Measurements from ENCODE around the gene CDH2.

Gene CDH2

DNA sequence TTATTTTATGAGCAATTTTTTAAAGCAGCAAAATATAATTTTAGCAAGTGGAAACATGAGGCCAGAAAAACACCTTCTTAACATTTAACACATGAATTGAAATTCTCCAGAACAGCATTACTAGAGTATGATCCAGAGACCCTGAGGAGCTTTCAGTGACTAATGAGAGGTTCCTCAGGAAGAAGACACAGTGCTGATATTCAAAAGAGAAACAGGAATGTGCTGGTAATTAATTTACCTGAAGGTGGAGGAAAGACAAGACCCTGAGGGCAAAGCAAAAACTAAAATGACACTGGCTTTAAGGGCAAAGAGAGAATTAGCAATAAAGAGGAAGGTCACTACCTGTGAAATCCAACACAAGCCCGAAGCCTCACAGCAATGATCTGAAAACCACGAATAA, 97.0 kb downstream of the CDH2 start:
- DNase-seq: no peak

DNA sequence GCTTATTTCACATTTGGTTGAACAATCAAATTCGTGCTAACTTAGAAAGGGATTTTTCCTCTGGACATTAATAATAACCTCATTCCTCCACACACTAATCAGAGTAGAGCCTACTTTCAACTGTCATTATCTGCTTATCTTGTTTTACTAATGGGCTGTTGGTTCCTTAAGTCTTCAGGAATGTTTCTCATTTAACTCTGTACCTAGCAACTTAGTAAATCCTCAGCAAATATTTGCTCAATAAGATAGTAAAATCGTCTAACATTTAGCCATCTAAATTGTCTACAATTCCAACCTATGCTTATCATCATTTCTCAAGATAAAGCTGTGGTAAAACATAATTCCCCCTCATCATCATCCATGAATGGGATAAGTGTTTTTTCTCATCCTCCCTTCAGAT, 98.1 kb downstream of the CDH2 start:
- no peak for DNase-seq

DNA sequence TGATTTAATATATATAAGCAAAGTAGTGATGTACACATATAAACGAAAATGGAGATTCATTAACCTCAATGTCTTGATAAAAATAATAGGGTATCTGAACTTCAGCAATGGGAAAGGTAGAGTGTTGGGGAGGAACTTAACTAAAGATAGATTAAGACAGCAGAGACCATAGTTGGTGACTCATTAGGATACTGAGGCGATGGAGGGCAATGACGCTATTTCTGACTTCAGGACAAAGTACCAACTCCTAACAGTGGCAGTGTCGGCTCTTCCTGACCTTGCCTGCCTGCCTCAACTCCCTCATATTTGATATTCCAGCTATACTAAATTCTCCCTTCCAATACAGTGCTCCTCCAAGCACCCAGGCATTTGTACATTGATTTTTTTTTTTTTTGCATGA, 98.6 kb downstream of the CDH2 start:
- DNase-seq: no peak

DNA sequence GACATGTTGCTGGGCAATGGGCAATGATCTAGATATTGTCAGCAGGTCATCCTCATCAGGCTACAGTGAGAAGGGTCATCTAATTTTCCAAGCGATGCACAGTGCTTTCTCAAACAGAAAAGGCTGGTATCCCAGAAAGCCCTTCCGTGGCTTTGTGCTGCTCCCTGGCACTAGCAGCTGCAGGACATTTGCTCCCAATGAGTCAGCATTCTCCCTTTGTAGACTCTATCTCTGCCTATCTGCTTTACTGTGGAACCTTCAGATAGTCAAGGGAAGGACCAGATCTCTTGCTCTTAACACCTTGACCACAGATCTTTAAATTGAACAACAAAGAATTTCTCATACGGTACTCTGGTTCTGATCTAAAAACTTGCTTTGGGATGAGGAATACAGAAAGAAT, 101.4 kb downstream of the CDH2 start:
- no peak for DNase-seq

DNA sequence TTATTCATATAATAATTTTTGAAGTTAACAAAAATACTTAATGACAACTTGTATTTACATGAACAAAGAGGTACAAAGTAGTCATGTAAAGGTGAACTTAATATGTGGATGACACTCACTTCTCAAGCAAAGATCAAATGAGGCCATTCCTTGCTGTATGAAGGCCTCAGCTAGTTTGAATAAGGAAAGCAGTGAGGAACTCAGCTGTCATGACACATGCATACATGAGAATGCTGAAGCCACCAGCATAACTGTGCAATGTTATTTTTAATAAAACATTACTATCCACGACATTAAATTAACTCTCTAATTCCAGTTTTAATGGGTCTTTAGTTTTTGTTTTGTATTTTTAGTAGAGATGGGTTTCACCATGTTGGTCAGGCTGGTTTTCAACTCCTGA, 102.9 kb downstream of the CDH2 start:
- no peak for DNase-seq

DNA sequence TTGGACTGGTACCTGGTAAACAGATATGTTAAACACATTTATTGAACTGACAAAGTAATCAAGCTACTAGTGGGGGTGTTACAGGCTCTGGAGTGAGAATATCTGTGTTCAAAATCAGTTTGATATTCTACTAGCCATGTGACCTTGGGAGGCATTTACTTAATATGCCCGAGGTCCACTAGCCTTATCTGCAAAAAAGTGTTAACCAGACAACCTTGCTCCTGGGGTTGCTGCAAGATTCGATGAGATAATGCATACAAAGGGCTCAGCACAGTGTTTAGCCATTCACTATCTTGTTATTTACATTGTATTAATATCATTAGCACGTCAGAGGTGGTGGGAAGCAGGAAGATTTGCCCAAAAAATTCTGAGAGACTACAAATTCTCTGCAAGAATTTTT, 103.3 kb downstream of the CDH2 start:
- DNase-seq: no peak

DNA sequence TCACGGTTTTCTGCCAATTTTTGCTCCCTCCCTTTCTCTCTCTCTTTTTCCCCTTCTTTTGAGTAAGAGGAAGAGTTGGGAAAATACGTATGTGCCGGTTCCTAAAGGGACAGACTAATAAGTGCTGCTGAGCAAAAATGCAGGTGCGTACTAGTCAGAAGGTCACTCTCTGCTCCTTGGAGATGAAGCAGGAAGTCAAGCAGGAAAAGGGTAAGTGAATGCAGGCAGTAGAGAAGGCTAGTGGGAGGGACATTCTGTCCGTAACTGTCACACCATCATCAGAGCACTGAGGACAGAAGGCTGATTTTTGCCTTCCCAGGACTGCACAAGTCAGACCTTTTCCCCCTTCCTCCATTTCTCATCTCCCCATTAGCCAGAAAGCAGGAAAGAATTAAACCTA, 105.7 kb downstream of the CDH2 start:
- no peak for DNase-seq

DNA sequence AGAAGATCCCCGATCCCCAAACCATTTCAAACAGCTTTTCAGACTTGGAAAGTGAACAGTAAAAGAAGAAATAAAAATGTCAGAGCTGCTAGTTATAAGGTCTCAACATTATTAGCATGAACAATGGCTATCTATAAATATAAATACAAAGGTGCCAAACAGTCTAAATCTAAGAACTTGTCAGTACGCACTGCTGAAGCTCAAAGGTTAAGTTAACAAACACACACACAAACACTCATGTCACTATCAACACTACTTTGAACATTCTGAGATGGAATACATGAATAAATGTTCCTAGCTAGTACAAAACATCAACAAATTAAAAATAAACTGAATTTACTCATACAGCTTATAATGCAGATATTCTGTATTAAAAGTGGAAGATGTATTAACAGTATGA, 108.7 kb downstream of the CDH2 start:
- no peak for DNase-seq

DNA sequence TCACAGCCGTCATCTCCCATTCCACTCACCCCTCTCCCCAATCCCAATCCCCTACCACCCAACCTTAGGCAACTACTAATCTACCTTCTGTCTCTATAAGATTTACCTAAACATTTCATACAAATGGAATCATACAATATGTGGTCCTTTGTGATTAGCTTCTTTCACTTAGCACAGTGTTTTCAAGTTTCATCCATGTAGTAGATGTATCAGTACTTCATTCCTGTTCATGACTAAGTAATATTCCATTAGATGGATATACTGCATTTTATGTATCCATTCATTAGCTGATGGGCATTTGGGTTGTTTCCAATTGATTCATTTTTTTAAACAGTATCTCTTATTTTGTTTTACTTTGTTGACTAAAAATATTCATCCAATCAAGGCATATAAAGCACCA, 109.6 kb downstream of the CDH2 start:
- no peak for DNase-seq

DNA sequence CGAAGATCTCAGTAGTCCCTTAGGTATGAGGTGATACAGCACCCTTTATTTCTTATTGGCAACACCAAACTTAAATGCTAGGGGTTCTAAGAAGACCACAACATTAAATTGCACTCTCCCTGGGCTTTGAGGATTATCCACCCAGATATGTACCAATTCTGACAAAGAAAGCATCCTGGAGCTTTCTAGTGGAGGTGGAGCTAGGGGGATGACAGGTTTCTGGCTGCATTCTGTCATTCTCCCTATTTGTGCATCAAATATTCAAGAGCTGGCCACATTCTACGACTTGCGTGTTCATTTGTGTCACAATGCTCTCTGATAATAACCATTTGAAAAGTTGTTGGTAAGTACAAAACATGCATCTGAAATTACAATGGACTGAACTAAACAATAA, 111.1 kb downstream of the CDH2 start:
- DNase-seq: no peak

DNA sequence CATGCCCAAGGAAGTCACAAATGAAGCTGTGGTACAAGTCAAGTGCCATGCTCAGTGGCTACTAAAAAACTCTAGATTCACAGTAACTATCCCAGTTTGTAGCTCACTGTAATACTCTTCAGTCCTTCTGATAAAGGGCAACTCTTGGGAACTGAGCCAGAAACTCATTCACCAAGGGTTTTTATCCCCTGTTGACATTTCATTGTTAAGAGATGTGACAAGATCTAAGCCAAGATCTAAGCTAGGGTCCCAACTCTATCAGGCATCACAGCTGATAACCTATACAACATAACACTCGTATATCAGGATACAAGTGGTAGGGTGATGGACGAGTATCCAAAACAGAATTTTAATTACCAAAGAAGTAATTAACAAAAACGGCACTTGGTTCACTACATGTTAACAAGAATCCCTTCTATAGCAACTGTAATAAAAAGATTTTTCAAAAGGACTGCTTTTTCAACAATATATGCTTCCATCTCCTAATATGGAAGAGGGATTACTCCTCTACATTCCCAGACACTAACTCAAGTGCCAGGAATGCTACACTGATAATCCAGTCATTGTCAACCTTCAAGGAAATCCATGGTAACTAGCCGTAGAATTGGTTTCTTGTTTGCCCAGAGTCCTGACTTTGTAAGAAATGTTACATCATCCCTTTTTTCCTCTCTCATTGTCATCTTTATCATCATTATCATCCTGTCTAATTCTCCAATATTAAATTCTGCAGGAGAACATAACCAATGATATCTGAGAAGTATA, 111.7 kb downstream of the CDH2 start:
- no peak for DNase-seq

DNA sequence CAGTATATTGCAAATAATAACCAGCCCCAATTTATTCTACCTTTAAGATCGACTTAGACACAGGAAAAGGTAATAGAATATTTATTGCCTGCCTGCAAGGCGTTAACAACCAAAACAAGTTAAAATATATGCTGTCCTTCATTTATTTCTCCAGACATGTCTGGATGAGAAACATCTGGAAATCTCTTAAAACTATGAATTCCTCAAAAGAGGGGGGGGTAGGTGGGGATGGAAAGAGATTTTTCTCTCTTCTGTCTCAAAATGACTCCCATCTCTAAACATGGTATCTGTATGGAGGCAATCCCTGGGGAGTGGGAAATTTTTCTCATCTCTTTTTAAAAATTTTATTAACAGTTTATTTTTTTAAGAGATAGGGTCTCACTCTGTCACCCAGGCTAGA, 113.0 kb downstream of the CDH2 start:
- DNase-seq: no peak

DNA sequence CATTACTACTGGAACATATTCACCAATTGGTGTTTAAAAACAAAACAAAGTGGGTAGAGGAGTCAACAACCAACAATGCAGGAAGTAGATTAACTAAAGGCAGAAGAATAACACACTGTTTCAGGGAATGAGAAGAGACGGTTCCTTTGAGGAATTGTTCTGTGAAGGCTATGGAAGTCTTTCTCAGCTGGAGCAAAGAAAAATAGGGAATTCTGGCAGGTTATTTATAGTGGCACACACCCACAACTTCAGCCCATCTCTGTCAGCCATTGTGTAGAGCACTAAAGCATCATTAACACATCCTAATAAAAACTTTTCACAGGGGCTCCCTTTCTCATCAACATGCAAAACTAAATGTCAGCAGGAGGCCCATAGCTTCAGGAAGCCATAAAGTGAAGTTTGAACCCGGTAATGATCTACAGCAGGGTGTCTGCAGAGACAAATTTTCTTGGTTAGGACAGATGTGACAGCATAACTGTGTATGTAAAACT, 113.6 kb downstream of the CDH2 start:
- no peak for DNase-seq

DNA sequence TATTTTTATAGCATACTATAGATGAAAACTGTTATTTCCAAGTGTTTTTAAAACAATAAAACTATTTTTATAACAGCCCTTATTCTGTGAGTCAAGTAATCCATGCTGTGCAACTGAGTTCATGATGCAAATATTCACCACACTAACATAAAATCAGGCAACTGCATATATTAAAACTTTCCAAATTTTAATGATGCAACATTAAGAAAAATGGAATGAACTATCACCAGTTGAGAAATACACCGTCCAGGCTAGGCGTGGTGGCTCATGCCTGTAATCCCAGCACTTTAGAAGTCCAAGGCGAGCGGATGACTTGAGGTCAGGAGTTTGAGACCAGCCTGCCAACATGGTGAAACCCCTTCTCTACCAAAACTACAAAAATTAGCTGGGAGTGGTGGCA, 114.5 kb downstream of the CDH2 start:
- DNase-seq: no peak

DNA sequence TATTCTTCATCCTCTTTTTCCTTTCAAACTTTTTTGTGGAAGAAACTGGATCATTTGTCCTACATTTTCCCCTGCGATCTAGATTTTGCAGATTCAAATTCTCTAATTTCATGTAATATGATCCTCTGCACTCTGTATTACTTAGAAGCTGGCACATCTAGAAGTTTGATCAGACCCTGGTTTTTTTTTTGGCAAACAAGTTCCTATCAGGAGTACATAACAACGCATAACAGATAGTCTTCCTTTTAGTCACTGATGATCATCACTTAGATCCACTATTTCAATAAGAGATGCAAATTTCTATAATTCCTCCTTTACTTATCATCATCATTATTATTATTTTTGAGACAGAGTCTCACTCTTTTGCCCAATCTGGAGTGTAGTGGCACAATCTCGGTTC, 117.1 kb downstream of the CDH2 start:
- DNase-seq: no peak

DNA sequence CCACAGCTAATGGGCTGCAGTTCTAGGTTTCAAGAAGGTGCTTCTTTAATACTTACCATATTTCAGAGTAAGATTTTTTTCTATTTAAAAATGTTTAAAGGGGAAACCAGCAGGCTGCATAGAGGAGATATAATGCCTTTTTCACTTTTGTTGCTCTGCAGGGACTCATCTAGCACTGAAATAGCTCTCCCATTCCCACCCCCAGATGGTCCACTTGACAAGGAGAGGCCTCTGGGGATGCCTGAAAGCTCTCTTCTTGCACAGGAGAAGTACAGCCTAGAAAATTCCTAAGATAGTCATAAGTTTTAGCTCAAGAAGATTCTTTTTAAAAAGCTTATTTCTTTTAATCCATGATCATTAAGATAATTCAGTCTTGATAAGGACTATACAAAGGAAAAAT, 126.4 kb downstream of the CDH2 start:
- DNase-seq: no peak

DNA sequence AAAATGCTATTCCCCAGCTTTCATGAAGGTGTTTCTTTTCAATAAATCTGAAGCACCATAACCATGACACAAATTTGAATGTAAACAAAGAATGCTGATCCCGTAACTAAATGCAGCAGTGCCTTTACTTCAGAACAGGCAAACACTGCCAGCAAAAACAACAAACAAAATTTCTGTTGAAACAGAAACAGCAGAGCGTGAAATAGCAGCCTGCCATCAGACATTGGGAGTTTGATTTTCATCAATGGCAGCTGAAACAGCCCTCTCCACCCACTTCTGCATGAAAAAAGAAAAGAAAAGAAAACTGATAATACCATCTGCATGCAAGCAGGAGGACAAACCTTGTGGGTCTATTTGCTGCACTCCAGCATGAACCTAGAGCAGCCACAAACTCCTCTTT, 128.3 kb downstream of the CDH2 start:
- DNase-seq: no peak

DNA sequence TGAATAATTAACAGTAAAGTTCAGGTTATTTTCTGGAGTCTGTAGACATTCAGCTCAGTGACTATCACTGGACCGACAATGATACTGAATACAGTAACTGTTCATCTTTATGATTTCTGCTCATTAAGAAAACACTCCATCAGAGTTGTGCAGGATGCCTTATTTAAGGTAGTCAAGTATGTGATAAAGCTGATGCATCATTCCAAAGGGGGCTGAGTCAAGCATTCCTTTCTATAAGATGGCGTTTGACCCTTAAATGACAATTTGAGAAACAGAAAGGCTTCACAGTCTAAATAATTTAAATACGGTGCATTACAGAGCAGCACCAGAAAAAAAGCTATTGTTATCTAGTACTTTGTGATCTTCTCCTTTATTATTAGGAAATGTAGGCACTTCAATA, 131.1 kb downstream of the CDH2 start:
- DNase-seq: no peak

DNA sequence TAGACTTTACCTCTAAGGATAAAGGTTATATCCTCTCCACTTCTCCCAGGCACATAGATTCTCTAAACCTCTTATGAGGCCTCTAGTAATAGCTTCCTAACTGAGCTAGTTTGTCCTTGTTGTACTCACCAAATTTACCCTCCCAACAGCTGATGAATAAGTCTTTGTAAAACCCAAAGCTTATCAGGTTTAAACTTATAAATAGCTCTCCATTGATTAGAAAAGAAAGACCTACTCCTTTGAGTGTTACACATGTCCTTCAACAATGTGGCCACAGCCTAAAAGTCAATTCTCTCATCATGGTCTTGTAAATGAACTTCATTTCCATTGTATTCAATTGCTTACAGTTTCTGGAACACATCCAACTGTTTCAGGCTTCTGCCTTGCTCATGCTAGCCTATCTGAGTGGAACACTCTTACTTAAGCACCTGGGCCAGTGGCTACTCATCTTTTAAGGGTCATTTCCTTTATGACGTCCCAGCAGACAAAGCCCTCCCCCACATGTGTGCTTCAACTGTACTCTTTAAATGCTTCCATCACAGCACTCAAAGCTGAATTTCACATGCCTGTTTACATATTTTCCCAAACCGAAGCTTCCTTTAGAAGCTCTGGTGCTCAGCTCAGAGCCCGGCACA, 131.6 kb downstream of the CDH2 start:
- peak; percentile 40 for DNase-seq

DNA sequence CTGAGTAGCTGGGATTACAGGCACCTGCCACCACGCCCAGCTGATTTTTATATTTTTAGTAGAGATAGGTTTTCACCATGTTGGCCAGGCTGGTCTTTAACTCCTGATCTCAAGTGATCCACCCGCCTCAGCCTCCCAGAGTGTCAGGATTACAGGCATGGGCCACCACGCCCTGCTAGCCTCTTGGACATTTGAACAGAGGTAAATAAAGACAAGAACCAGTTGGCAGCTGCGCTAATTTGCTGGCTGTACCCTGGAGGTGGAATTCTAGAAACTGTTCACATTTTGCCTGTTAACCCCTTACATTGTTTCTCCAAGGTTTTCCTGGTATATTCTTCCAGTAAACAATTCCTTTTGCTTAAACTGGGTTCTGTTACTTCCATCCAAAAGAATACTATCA, 132.9 kb downstream of the CDH2 start:
- DNase-seq: no peak

DNA sequence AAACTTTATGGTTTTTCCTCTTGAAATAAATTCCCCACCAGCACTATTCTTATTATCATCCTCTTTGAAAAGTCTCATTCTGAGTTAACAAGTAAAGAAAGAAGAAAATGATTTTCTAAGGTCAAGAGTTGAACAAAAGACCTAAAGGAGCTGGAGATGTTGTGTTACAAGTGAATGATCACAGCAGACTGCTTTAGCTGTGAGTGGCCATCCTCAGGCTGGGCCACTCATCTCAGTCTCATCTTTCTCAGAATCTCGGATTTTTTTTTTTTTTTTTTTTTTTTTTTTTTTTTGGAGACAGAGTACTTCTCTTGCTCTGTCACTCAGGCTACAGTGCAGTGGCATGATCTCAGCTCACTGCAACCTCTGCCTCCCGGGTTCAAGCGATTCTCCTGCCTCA, 133.3 kb downstream of the CDH2 start:
- DNase-seq: no peak

DNA sequence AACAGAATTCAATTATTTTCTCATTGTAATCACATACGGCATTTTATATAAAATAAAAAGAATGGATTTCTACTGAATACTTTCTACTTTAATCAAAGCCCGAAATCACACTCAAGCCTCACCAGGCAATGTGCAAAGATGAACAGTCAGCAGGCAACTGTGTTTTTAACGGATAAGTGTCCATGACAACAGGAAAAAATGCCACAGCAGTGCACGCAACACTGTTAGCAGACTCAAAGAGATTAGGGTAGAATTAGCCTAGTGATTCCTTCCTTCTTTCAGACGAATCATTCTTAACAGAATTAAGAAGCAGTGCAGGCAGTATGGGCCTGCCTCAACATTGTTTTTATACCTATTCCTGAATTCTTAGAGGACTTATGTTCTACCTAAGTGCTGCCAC, 135.6 kb downstream of the CDH2 start:
- DNase-seq: no peak

DNA sequence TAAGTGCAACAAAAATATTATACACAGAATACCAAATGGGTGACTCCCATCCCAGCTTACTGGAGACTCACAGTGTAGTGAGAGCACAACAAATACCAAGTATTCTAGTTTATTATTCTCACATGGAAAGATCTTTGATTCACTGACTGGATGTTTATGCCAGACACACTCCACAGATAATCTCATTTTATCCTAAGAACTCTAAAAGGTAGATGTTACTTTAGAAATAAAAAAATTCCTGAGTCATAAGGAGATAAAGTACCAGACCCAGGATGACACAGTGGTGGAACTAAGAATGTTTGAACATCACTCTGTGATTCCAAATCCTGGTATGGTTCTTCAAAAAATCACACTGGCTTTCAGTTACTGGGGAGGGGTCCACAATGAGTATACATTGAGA, 136.2 kb downstream of the CDH2 start:
- DNase-seq: no peak

DNA sequence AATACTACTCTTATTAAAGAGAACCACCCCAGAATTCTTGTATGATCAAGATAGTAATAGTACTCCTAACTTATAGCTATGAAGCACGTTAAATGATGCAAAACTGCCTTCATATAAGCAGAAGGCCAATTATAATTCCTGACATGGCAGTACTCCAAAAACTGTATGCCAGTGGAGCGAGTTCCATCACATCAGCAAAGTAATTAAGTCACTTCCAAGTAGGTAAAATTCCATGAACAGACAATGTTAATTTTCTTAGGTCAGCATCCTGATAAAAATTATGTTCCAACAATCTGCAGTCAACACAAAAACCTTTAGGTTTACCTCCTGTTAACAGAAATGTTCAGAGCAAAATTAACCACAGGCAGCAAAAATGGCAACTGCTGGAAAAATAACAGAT, 136.7 kb downstream of the CDH2 start:
- DNase-seq: no peak

DNA sequence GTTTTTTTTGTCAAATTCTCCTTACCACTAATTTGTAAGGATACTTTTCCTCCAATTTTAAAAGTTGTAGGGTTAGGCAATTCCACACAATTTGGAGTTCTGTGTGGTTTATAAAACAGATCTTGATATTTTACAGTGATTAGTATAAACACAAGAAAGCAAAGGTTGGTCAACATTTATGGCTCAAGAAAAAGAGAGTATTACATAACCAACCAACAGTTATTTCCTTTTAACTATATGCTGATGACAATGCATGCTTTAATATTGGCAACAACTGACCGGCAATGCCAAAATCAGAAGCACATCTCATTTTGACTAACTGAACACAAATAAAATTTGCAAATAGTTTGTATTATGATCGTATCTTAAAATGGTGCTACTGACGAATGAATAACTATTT, 137.2 kb downstream of the CDH2 start:
- no peak for DNase-seq
